Cardiac muscle cell (in vitro differentiated cells and primary cell): ENCODE results near the gene ACTA2. TPM values are rescaled to one million over a fixed set of nuclear protein-coding genes. Genes with fewer than 3 reads are reported as not detected.
A peak's percentile ranks its signal among the peaks of the same experiment; 100 is the strongest.

Experiments
- DNase-seq, 2 donors: peaks; one replicate each; pipeline versions ENCODE4 v3.0.0 to v3.0.0-alpha.2; 2010 to 2017; ENCODE audit warnings: low read depth in 1 of 2, low spot score in 1 of 2
- H3K27ac ChIP-seq: fragments of 200-600 bp; sonication (generic); 2 replicates; pipeline ENCODE4 v1.5.1; 2016
- H3K27me3 ChIP-seq: fragments of 200-600 bp; sonication (generic); 2 replicates; pipeline ENCODE4 v1.6.0; 2016; ENCODE audit warnings: control low read depth
- H3K36me3 ChIP-seq: fragments of 200-600 bp; sonication (generic); 2 replicates; pipeline ENCODE4 v1.5.1; 2016; ENCODE audit warnings: control low read depth
- H3K4me1 ChIP-seq: fragments of 200-600 bp; sonication (generic); 2 replicates; pipeline ENCODE4 v1.8.1; 2017; ENCODE audit warnings: low read depth, mild to moderate bottlenecking, mixed run types
- H3K4me3 ChIP-seq: fragments of 200-600 bp; sonication (generic); 2 replicates; pipeline ENCODE4 v1.5.1; 2016; ENCODE audit warnings: mild to moderate bottlenecking
- H3K9me3 ChIP-seq: fragments of 200-600 bp; sonication (generic); 2 replicates; pipeline ENCODE4 v1.5.1; 2017; ENCODE audit warnings: low read depth, mild to moderate bottlenecking, control low read depth
- polyA plus RNA-seq: library from polyadenylated mRNA; unstranded; fragments of >200 nt; fragmentation: Nextera tagmentation; extraction: Ambion mirVana; gene quantifications from 2 replicates; pipeline ENCODE4 v1.2.1, GENCODE V29; 2016
- total RNA-seq: library from RNA; depleted of rRNA; stranded (reverse); fragments of >200 nt; gene quantifications from 2 replicates; pipeline ENCODE4 v1.2.3, GENCODE V29; 2016
- TF ChIP-seq, protein P1 (sequence below): IDR thresholded peaks from 2 replicates; pipeline ENCODE4 v1.5.1; 2012; ENCODE audit warnings: low read depth, mild to moderate bottlenecking, low read length

The ACTA2 gene
- total and polyA plus RNA-seq, 2 experiments from 2014 or later, result 405 to 2,064 TPM

DNA sequence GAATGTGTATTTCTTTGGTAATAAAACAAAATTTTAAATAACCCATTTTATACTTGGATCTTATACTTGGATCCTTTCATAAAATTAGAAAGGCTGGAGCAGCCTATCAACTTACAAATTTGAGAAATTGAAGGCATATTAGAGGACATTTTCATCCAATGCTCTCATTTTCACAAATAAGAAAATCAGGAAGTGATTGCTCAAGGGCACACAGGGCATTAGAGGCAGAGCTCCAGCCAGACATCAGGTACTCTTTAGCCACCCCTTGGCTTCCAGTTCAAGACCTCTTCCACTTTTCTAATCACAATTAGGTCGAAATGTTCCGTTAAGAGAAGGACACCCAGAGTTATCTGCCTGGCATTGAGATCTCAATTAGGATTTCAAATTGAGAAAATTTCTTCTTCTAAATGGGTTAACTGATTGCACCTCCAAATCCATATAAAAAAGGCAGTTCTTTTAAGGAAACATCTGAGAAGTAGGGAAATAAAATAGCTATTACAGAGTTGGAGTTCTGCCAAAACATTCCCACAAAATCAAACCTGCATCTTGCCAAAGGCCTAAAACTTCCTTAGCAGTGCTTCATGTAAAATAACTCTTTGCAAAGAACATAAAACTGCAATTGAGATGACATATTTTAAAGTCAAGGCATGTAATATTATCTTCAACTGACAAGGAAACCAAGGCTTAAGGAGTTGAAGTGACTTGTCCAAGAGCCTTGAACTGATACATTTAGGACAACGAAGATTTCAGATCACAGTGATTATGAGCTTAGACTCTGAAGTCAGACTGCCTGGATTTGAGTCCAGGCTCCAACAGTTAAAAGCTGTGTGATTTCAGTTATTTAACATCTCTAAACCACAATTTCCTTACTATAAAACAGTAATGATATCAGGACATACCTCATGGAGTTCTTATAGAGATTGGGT, 2.4 kb downstream of the ACTA2 start:
- no peaks in the 10 kb centered on the region for H3K9me3 ChIP-seq
- TF ChIP-seq, protein P1, sequence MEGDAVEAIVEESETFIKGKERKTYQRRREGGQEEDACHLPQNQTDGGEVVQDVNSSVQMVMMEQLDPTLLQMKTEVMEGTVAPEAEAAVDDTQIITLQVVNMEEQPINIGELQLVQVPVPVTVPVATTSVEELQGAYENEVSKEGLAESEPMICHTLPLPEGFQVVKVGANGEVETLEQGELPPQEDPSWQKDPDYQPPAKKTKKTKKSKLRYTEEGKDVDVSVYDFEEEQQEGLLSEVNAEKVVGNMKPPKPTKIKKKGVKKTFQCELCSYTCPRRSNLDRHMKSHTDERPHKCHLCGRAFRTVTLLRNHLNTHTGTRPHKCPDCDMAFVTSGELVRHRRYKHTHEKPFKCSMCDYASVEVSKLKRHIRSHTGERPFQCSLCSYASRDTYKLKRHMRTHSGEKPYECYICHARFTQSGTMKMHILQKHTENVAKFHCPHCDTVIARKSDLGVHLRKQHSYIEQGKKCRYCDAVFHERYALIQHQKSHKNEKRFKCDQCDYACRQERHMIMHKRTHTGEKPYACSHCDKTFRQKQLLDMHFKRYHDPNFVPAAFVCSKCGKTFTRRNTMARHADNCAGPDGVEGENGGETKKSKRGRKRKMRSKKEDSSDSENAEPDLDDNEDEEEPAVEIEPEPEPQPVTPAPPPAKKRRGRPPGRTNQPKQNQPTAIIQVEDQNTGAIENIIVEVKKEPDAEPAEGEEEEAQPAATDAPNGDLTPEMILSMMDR, result no peak
- no peak for DNase-seq
- peak overlapping the region; percentile 19 for H3K4me3 ChIP-seq
- H3K36me3 ChIP-seq, result no peaks in the 10 kb centered on the region
- H3K27me3 ChIP-seq, result no peaks in the 10 kb centered on the region
- H3K27ac ChIP-seq, result peak overlapping the region; percentile 97
- H3K4me1 ChIP-seq, result peaks cover 42% of the 10 kb centered on the region

DNA sequence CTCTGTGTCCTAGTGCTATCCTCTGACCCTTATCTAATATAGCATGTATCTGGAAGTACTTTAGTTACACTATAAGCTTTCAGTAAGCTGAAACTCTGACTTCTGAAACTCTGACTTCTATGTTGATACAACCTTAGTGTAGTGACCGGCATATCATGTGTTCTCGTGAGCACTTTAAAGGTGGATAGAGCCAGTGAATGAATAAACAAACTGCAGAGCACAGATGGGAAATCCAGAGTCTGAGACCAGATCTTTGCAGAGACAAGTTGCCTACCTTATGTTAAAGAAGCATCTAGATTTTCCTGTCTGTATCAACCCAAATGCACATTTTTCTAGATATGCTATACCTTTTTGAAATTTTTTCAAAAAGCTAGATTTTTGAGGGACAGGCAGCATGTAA, 3.5 kb downstream of the ACTA2 start:
- Histone ChIP-seq H3K4me1 (peaks cover 42% of the 10 kb centered on the region), H3K9me3 (no peaks in the 10 kb centered on the region), H3K36me3 (peaks cover 8% of the 10 kb centered on the region), H3K27me3 (no peaks in the 10 kb centered on the region), H3K27ac (peak overlapping the region; percentile 39), H3K4me3 (no peak overlapping the region)
- TF ChIP-seq, protein P1, result no peak
- DNase-seq, result no peak

DNA sequence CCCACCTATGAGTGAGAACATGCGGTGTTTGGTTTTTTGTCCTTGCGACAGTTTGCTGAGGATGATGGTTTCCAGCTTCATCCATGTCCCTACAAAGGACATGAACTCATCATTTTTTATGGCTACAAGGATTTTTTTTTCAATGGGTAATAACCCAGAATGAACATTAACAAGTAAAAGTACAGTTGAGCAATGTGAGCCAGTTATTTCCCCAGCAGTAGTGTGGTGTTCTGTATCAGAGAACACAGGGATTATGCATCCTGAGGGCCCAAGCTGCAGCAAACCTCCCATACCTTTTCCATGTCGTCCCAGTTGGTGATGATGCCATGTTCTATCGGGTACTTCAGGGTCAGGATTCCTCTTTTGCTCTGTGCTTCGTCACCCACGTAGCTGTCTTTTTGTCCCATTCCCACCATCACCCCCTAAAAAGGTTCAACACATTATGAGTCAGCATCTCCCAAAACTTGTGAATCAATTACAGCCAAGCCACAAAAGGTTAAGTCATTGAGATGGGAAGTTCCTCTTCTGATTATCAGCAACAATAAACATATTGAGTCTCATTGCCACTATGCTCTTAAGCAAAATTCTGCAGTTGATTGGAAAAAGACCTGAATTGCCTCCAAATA, 5.5 kb downstream of the ACTA2 start:
- H3K9me3 ChIP-seq, result no peaks in the 10 kb centered on the region
- H3K27me3 ChIP-seq, result no peaks in the 10 kb centered on the region
- H3K36me3 ChIP-seq, result peaks cover 13% of the 10 kb centered on the region
- DNase-seq, result no peak
- no peak overlapping the region for H3K27ac ChIP-seq
- H3K4me1 ChIP-seq, result peaks cover 34% of the 10 kb centered on the region
- H3K4me3 ChIP-seq, result no peak overlapping the region
- TF ChIP-seq, protein P1, result no peak

DNA sequence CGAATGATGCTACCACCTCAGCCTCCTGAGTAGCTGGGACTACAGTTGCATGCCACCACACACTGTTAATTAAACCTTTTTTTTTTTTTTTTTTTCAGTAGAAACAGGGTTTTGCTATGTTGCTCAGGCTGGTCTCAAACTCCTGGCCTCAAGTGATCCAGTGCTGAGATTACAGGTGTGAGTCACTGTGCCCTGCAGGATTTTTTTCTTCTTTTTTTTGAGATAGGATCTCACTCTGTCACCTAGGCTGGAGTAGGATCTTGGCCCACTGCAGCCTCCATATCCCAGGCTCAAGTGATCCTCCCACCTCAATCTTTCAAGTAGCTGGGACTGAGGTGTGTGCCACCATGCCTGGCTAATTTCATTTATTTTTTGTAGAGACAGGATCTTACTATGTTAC, 6.4 kb downstream of the ACTA2 start:
- TF ChIP-seq, protein P1, result no peak
- peaks cover 13% of the 10 kb centered on the region for H3K36me3 ChIP-seq
- H3K9me3 ChIP-seq, result no peaks in the 10 kb centered on the region
- no peaks in the 10 kb centered on the region for H3K27me3 ChIP-seq
- no peak for DNase-seq
- no peak overlapping the region for H3K4me3 ChIP-seq
- peaks cover 25% of the 10 kb centered on the region for H3K4me1 ChIP-seq
- H3K27ac ChIP-seq, result no peak overlapping the region

DNA sequence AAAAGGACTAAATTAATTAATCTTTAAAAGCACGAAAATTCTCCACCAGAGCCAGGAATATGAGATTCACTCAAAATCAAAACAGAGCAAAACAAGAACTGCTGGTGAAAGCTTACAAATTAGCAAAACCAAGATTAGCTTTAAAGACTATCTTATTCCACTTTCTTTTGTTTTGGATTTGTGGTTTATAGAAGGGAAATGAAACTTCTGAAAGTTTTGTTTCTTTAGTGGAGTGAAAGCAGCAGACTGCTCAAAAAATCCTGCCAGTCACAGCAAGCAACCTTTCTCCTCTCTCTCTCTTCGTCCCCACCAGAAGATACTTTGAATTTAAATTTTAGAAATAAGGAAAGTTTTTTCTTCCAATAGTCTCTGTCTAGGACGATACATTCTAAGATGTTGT, 7.8 kb downstream of the ACTA2 start:
- H3K27me3 ChIP-seq, result no peaks in the 10 kb centered on the region
- peaks cover 22% of the 10 kb centered on the region for H3K36me3 ChIP-seq
- TF ChIP-seq, protein P1, result no peak
- H3K9me3 ChIP-seq, result no peaks in the 10 kb centered on the region
- no peak for DNase-seq
- peaks cover 12% of the 10 kb centered on the region for H3K4me1 ChIP-seq
- no peak overlapping the region for H3K27ac ChIP-seq
- H3K4me3 ChIP-seq, result no peak overlapping the region
